GM21390 (cell line): Measurements from ENCODE around the gene TBC1D22B.
A peak's percentile ranks its signal among the peaks of the same experiment; 100 is the strongest.

Source experiments
- ATAC-seq: cut with Tn5 transposase; IDR thresholded peaks from one replicate; pipeline ENCODE4 v1.9.1; 2021; ENCODE audit not compliant: unreplicated experiment

The TBC1D22B gene

GRCh38 chr6:37352384-37352783 lies 94.8 kb downstream of the TBC1D22B start:
- ATAC-seq: no peak

GRCh38 chr6:37353761-37354525 lies 96.4 kb downstream of the TBC1D22B start, which contains the start of gene RNF8:
Gene RNF8 (plus strand): TSS chr6:37353983. CDS start chr6:37354165, 182 bp downstream.
- ATAC-seq: peak; percentile 90

GRCh38 chr6:37354526-37355384 lies 97.2 kb downstream of the TBC1D22B start:
- no peak for ATAC-seq

- ATAC-seq: no peak
Observed at GRCh38 chr6:37357288-37357687, 99.7 kb downstream of the TBC1D22B start.

- no peak for ATAC-seq
Observed at GRCh38 chr6:37357860-37358259, 100.3 kb downstream of the TBC1D22B start.

- no peak for ATAC-seq
Observed at GRCh38 chr6:37359039-37359438, 101.5 kb downstream of the TBC1D22B start.

- no peak for ATAC-seq
Observed at GRCh38 chr6:37362101-37362828, 104.7 kb downstream of the TBC1D22B start.

- ATAC-seq: no peak
Observed at GRCh38 chr6:37365791-37366190, 108.2 kb downstream of the TBC1D22B start.

GRCh38 chr6:37366910-37367309 lies 109.3 kb downstream of the TBC1D22B start:
- no peak for ATAC-seq

- no peak for ATAC-seq
Observed at GRCh38 chr6:37368961-37369320, 111.4 kb downstream of the TBC1D22B start.

- ATAC-seq: no peak
Observed at GRCh38 chr6:37369321-37370201, 112.0 kb downstream of the TBC1D22B start.

- no peak for ATAC-seq
Observed at GRCh38 chr6:37371154-37372083, 113.8 kb downstream of the TBC1D22B start.

- no peak for ATAC-seq
Observed at GRCh38 chr6:37372116-37372515, 114.5 kb downstream of the TBC1D22B start.

- ATAC-seq: no peak
Observed at GRCh38 chr6:37373822-37374471, 116.4 kb downstream of the TBC1D22B start.

GRCh38 chr6:37375376-37375775 lies 117.8 kb downstream of the TBC1D22B start:
- no peak for ATAC-seq

GRCh38 chr6:37376078-37376743 lies 118.6 kb downstream of the TBC1D22B start:
- ATAC-seq: no peak

GRCh38 chr6:37381579-37381978 lies 124.0 kb downstream of the TBC1D22B start:
- peak; percentile 40 for ATAC-seq
